IMR-90 (cell line): ENCODE results near the gene PSMD14. TPM values are rescaled to one million over a fixed set of nuclear protein-coding genes. Genes with fewer than 3 reads are reported as not detected.

ENCODE experiments used
- ATAC-seq: fragments of 200-7000 bp; cut with Tn5 transposase; 2 replicates; pipeline ENCODE4 v1.9.1; 2020; ENCODE audit warnings: low read depth, mild to moderate bottlenecking, moderate library complexity
- BruUV-seq: library from RNA; stranded (reverse); fragments of 400-500 nt; replicated peaks from 2 replicates; lab custom pipeline; 2021; lab: Mats Ljungman, UMichigan
- CTCF ChIA-PET: fragments of 300-600 bp; formaldehyde crosslinking; extraction: SDS; loops from one replicate; lab custom pipeline; 2021; ENCODE audit warnings: antibody characterized with exemption; lab: Yijun Ruan, JAX
- POLR2A ChIA-PET: fragments of 300-600 bp; sonication (Branson Sonifier 250); formaldehyde crosslinking; loops from one replicate; lab custom pipeline; 2022; ENCODE audit warnings: antibody characterized with exemption; ENCODE audit not compliant: unreplicated experiment; lab: Charles Lee
- DNase-seq: peaks from one replicate; pipeline ENCODE4 v3.0.0; 2013
- H2AFZ ChIP-seq: replicated peaks from 2 replicates; pipeline ENCODE3; 2013; ENCODE audit warnings: low read length, mild to moderate bottlenecking; ENCODE audit not compliant: poor library complexity
- H2AK5ac ChIP-seq: 2 replicates; pipeline ENCODE4 v1.6.1; 2013; ENCODE audit warnings: low read depth, low read length, inconsistent platforms
- H2AK9ac ChIP-seq: replicated peaks from 2 replicates; pipeline ENCODE3; 2013; ENCODE audit warnings: mild to moderate bottlenecking, low read depth, low read length, moderate library complexity; ENCODE audit not compliant: poor library complexity
- H2BK120ac ChIP-seq: 2 replicates; pipeline ENCODE4 v1.6.1; 2013; ENCODE audit warnings: low read depth, low read length, inconsistent platforms
- H2BK15ac ChIP-seq: 3 replicates; pipeline ENCODE4 v1.6.1; 2013; ENCODE audit warnings: low read depth, low read length, inconsistent platforms
- H2BK20ac ChIP-seq: 2 replicates; pipeline ENCODE4 v1.6.1; 2013; ENCODE audit warnings: low read depth, mild to moderate bottlenecking, inconsistent platforms, low read length, moderate library complexity
- H2BK5ac ChIP-seq: 2 replicates; pipeline ENCODE4 v1.6.1; 2013; ENCODE audit warnings: mild to moderate bottlenecking, low read depth, low read length, inconsistent platforms; ENCODE audit not compliant: poor library complexity, severe bottlenecking
- H3K14ac ChIP-seq: replicated peaks from 2 replicates; pipeline ENCODE4 v1.6.1; 2013; ENCODE audit warnings: low read depth, low read length, inconsistent platforms
- H3K18ac ChIP-seq: 2 replicates; pipeline ENCODE4 v1.6.1; 2013; ENCODE audit warnings: low read depth, low read length, control low read depth
- H3K23ac ChIP-seq: 2 replicates; pipeline ENCODE4 v1.6.1; 2013; ENCODE audit warnings: low read depth, low read length, inconsistent platforms
- H3K27ac ChIP-seq: 2 replicates; pipeline ENCODE4 v1.5.1; 2013; ENCODE audit warnings: mild to moderate bottlenecking, control low read depth, low read length; ENCODE audit not compliant: insufficient read depth
- H3K27me3 ChIP-seq: 2 replicates; pipeline ENCODE4 v1.6.1; 2013; ENCODE audit warnings: low read length; ENCODE audit not compliant: control insufficient read depth, insufficient read depth
- H3K36me3 ChIP-seq: 2 replicates; pipeline ENCODE4 v1.6.1; 2013; ENCODE audit warnings: low read length, mixed read lengths; ENCODE audit not compliant: control insufficient read depth, insufficient read depth
- H3K4ac ChIP-seq: 2 replicates; pipeline ENCODE4 v1.6.1; 2013; ENCODE audit warnings: low read depth, low read length, inconsistent platforms
- H3K4me1 ChIP-seq: 2 replicates; pipeline ENCODE4 v1.6.1; 2013; ENCODE audit warnings: low read length, mixed read lengths; ENCODE audit not compliant: control insufficient read depth, insufficient read depth
- H3K4me2 ChIP-seq: 2 replicates; pipeline ENCODE4 v1.6.1; 2013; ENCODE audit warnings: low read depth, mild to moderate bottlenecking, control low read depth, low read length, moderate library complexity
- H3K4me3 ChIP-seq: 2 replicates; pipeline ENCODE4 v1.5.1; 2013; ENCODE audit warnings: low read depth, mild to moderate bottlenecking, control low read depth, low read length, moderate library complexity; ENCODE audit not compliant: insufficient read depth
- H3K56ac ChIP-seq: 2 replicates; pipeline ENCODE4 v1.6.1; 2013; ENCODE audit warnings: low read length, inconsistent platforms; ENCODE audit not compliant: insufficient read depth; ENCODE audit errors: extremely low read depth
- H3K79me1 ChIP-seq, 2 experiments: 2 replicates each; pipeline ENCODE4 v1.6.1; 2013; ENCODE audit warnings: low read length in 2 of 2, inconsistent platforms in 1 of 2, low read depth in 1 of 2
- H3K9ac ChIP-seq: 2 replicates; pipeline ENCODE4 v1.6.1; 2013; ENCODE audit warnings: low read depth, low read length, control low read depth
- H3K9me1 ChIP-seq: 2 replicates; pipeline ENCODE4 v1.6.1; 2013; ENCODE audit warnings: low read length, inconsistent platforms; ENCODE audit not compliant: insufficient read depth
- H3K9me3 ChIP-seq: 2 replicates; pipeline ENCODE4 v1.6.1; 2013; ENCODE audit warnings: low read length; ENCODE audit not compliant: control insufficient read depth, insufficient read depth
- H4K20me1 ChIP-seq: 2 replicates; pipeline ENCODE4 v1.6.1; 2013; ENCODE audit warnings: low read length, inconsistent platforms; ENCODE audit not compliant: insufficient read depth
- H4K5ac ChIP-seq: 2 replicates; pipeline ENCODE4 v1.6.1; 2013; ENCODE audit warnings: mild to moderate bottlenecking, low read depth, low read length, control low read depth
- H4K8ac ChIP-seq, 2 experiments: 2 replicates each; pipeline ENCODE4 v1.6.1; 2013; ENCODE audit warnings: low read depth in 2 of 2, low read length in 2 of 2, control low read depth in 1 of 2, inconsistent platforms in 1 of 2
- H4K91ac ChIP-seq: 2 replicates; pipeline ENCODE4 v1.6.1; 2013; ENCODE audit warnings: low read depth, low read length, inconsistent platforms; ENCODE audit not compliant: insufficient read depth
- BHLHE40 ChIP-seq: fragments of 150-350 bp; IDR thresholded peaks from 2 replicates; pipeline ENCODE4 v1.6.1; 2016; ENCODE audit warnings: mild to moderate bottlenecking, low read depth, low read length
- CHD1 ChIP-seq: IDR thresholded peaks from 2 replicates; pipeline ENCODE4 v1.6.1; 2012; ENCODE audit warnings: low read depth, low read length, improper control_type of control experiment
- FOS ChIP-seq: fragments of 150-350 bp; IDR thresholded peaks from 2 replicates; pipeline ENCODE4 v1.6.1; 2016; ENCODE audit warnings: low read depth, low read length
- MAFK ChIP-seq: IDR thresholded peaks from 2 replicates; pipeline ENCODE4 v1.6.1; 2012; ENCODE audit warnings: low read depth, low read length, improper control_type of control experiment
- MAZ ChIP-seq: IDR thresholded peaks from 2 replicates; pipeline ENCODE4 v1.6.1; 2012; ENCODE audit warnings: low read depth, mild to moderate bottlenecking, low read length, improper control_type of control experiment, moderate library complexity, borderline replicate concordance
- NFE2L2 ChIP-seq: fragments of 150-350 bp; IDR thresholded peaks from 2 replicates; pipeline ENCODE4 v1.6.1; 2016; ENCODE audit warnings: low read depth, mild to moderate bottlenecking, low read length
- POLR2A ChIP-seq: IDR thresholded peaks from 2 replicates; pipeline ENCODE4 v1.6.1; 2012; ENCODE audit warnings: mild to moderate bottlenecking, low read depth, low read length
- RAD21 ChIP-seq: IDR thresholded peaks from 2 replicates; pipeline ENCODE4 v1.6.1; 2012; ENCODE audit warnings: low read length, improper control_type of control experiment
- RCOR1 ChIP-seq: IDR thresholded peaks from 2 replicates; pipeline ENCODE4 v1.6.1; 2012; ENCODE audit warnings: mild to moderate bottlenecking, low read length, improper control_type of control experiment; ENCODE audit not compliant: insufficient replicate concordance
- RFX5 ChIP-seq: IDR thresholded peaks from 2 replicates; pipeline ENCODE4 v1.8.0; 2012; ENCODE audit warnings: low read depth, mild to moderate bottlenecking, low read length, moderate library complexity
- SMC3 ChIP-seq: fragments of 150-350 bp; IDR thresholded peaks from 2 replicates; pipeline ENCODE4 v1.6.1; 2016; ENCODE audit warnings: low read depth, mild to moderate bottlenecking, antibody characterized with exemption, low read length, moderate library complexity
- WGBS, 2 experiments: methylation state at CpG; one replicate each; pipeline versions ENCODE4 v1.1.5 to v1.1.7; 2013; ENCODE audit warnings: missing lambda C conversion rate in 2 of 2; ENCODE audit not compliant: insufficient read length in 1 of 2; ENCODE audit errors: extremely low coverage in 2 of 2; 5-methylcytosine and 5-hydroxymethylcytosine counted together
- dilution Hi-C: fragments of 300-500 bp; cut with HindIII; formaldehyde crosslinking; loops from one replicate; pipeline ENCODE4 v1.14.3; 2018; ENCODE audit warnings: low sequenced_read_pairs; ENCODE audit not compliant: unreplicated experiment
- in situ Hi-C: fragments of 300-500 bp; cut with MboI; formaldehyde crosslinking; loops from 3 replicates; pipeline ENCODE4 v1.14.3; 2019; ENCODE audit warnings: low sequenced_read_pairs, inconsistent platforms, mixed read lengths
- intact Hi-C: fragments of 100-400 bp; cut with micrococcal nuclease; formaldehyde crosslinking; loops from 2 replicates; pipeline ENCODE4 v1.10.0; 2022
- polyA plus RNA-seq, 3 experiments: library from polyadenylated mRNA; depleted of rRNA; stranded (reverse); fragments of >200 nt; gene quantifications; 2 replicates each; pipeline ENCODE4 v1.2.3, GENCODE V29; 2012; ENCODE audit warnings: low replicate concordance in 1 of 3
- total RNA-seq: library from RNA; depleted of rRNA; stranded (reverse); fragments of >200 nt; gene quantifications from 2 replicates; pipeline ENCODE4 v1.2.3, GENCODE V29; 2012
- TF ChIP-seq, protein P1 (sequence below): fragments of 150-350 bp; IDR thresholded peaks from 2 replicates; pipeline ENCODE4 v1.6.1; 2017; ENCODE audit warnings: mild to moderate bottlenecking, antibody characterized with exemption, low read length, low read depth
- TF ChIP-seq, protein P2 (sequence below): conservative IDR thresholded peaks from 2 replicates; pipeline ENCODE4 v1.5.1; 2012; ENCODE audit warnings: mild to moderate bottlenecking, low read depth, low read length, improper control_type of control experiment
- TF ChIP-seq, protein P3 (sequence below): fragments of 150-350 bp; IDR thresholded peaks from 2 replicates; pipeline ENCODE4 v1.6.1; 2016; ENCODE audit warnings: low read depth, mild to moderate bottlenecking, low read length, moderate library complexity, borderline replicate concordance

The PSMD14 gene
- total and polyA plus RNA-seq, 2 of the 4 experiments (the other 2 are of a cell fraction), result 59.3 to 110 TPM

DNA sequence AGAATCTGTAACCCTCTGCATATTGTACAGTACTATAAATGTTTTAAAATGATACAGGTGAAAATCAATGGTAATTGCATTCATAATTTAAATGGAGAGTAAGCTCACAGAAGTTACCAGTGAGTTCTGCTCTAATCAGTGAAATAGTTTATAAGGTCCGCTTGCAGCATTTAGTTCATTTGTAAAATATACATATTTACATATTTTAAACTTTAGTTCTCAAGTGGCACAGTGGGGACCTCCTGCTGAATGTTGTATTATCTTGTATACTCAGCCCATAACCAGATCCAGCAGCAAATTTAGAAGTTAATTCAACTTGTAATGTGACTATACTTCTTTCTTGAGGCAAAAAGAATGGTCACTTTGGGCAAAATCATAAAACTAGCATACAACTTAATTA, 66.2 kb downstream of the PSMD14 start:
- Histone ChIP-seq H3K27me3 (no peaks in the 10 kb centered on the region), H3K79me1 (peaks cover 5 to 17% of the 10 kb centered on the region in 2 experiments; a peak in 3 of 4 replicates), H2AK5ac (no peak overlapping the region), H3K56ac (no peak overlapping the region), H4K5ac (no peak overlapping the region), H2AK9ac (no peak overlapping the region), H2BK120ac (no peak overlapping the region), H4K20me1 (no peaks in the 10 kb centered on the region), H3K9me1 (no peaks in the 10 kb centered on the region; the same call in 1 of the 2 replicates), H3K4ac (no peak overlapping the region), H3K4me2 (no peak overlapping the region), H3K4me1 (no peaks in the 10 kb centered on the region), H2BK15ac (no peak overlapping the region), H2BK5ac (no peak overlapping the region), H3K18ac (no peak overlapping the region), H3K14ac (no peak overlapping the region), H2BK20ac (no peak overlapping the region), H3K4me3 (no peak overlapping the region), H3K23ac (no peak overlapping the region), H4K91ac (no peak overlapping the region), H3K36me3 (peaks cover 2% of the 10 kb centered on the region), H4K8ac (no peak overlapping the region), H2AFZ (no peak overlapping the region), H3K9ac (no peak overlapping the region), H3K27ac (no peak overlapping the region), H3K9me3 (no peaks in the 10 kb centered on the region)
- dilution Hi-C loops, result no loop called here
- WGBS, 2 experiments, result no CpG with 5 or more reads among the region's 1 CpG
- ATAC-seq, result no peak
- intact Hi-C loops, result no loop called here
- CTCF ChIA-PET, result no interaction called here
- POLR2A ChIA-PET, result no interaction called here
- in situ Hi-C loops, result no loop called here
- BruUV-seq, result no TSS peak
- no peak for DNase-seq
- TF ChIP-seq RCOR1, result no peak
- TF ChIP-seq RFX5, result no peak
- TF ChIP-seq FOS, result no peak
- no peak for TF ChIP-seq RAD21
- no peak for TF ChIP-seq MAFK
- TF ChIP-seq MAZ, result no peak
- TF ChIP-seq CHD1, result no peak
- TF ChIP-seq SMC3, result no peak
- TF ChIP-seq POLR2A, result no peak
- no peak for TF ChIP-seq NFE2L2
- TF ChIP-seq, protein P1, sequence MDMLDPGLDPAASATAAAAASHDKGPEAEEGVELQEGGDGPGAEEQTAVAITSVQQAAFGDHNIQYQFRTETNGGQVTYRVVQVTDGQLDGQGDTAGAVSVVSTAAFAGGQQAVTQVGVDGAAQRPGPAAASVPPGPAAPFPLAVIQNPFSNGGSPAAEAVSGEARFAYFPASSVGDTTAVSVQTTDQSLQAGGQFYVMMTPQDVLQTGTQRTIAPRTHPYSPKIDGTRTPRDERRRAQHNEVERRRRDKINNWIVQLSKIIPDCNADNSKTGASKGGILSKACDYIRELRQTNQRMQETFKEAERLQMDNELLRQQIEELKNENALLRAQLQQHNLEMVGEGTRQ, result no peak
- TF ChIP-seq, protein P2, sequence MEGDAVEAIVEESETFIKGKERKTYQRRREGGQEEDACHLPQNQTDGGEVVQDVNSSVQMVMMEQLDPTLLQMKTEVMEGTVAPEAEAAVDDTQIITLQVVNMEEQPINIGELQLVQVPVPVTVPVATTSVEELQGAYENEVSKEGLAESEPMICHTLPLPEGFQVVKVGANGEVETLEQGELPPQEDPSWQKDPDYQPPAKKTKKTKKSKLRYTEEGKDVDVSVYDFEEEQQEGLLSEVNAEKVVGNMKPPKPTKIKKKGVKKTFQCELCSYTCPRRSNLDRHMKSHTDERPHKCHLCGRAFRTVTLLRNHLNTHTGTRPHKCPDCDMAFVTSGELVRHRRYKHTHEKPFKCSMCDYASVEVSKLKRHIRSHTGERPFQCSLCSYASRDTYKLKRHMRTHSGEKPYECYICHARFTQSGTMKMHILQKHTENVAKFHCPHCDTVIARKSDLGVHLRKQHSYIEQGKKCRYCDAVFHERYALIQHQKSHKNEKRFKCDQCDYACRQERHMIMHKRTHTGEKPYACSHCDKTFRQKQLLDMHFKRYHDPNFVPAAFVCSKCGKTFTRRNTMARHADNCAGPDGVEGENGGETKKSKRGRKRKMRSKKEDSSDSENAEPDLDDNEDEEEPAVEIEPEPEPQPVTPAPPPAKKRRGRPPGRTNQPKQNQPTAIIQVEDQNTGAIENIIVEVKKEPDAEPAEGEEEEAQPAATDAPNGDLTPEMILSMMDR, result no peak
- TF ChIP-seq, protein P3, sequence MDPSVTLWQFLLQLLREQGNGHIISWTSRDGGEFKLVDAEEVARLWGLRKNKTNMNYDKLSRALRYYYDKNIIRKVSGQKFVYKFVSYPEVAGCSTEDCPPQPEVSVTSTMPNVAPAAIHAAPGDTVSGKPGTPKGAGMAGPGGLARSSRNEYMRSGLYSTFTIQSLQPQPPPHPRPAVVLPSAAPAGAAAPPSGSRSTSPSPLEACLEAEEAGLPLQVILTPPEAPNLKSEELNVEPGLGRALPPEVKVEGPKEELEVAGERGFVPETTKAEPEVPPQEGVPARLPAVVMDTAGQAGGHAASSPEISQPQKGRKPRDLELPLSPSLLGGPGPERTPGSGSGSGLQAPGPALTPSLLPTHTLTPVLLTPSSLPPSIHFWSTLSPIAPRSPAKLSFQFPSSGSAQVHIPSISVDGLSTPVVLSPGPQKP, result no peak
- no peak for TF ChIP-seq BHLHE40
